ENCODE data around the gene RAD51.

GRCh38 chr15:40697916-40698315, 2.9 kb downstream of the RAD51 start:
- TF ChIP-seq CTCF (IDR thresholded peaks at IDR 0.05), result no peak
- no peak for TF ChIP-seq EZH2phosphoT487 (IDR thresholded peaks at IDR 0.05)

Measured in neural progenitor cell (in vitro differentiated cells).